ENCODE results near the gene LAMB3. TPM values are rescaled to one million over a fixed set of nuclear protein-coding genes. Genes with fewer than 3 reads are reported as not detected.

Gene LAMB3
- total RNA-seq, 1 experiment from 2014 or later: 0.28 TPM

DNA sequence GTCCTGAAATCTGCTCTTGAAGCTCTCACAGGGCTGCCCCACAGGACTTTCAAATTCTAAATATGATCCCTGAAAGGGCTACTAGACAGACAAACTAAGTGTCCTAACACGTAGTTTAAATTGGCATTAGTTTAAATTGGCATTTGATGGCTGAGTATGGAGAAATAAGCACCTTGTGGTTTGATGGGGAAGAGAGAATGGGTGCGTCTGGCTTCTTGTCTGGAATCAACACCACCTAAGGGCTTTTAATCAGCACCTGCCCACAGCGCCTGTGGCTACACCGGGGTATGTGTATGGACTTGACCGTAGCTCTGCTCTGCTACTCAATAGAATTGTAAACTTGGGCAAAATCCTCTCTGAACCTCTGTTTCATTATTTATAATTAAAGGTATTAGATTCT, 5.7 kb upstream of the LAMB3 start:
- Histone ChIP-seq H3K4ac (ENCODE audit: low read depth, low read length) (no peak overlapping the region), H3K27ac (ENCODE audit: insufficient read length, low read depth, low read length) (no peak overlapping the region), H4K91ac (ENCODE audit: insufficient read length, low read depth, low read length) (no peak overlapping the region), H3K9ac (ENCODE audit: extremely low read depth, insufficient read length, low read length) (no peak overlapping the region), H2BK15ac (ENCODE audit: low read depth, low read length) (no peak overlapping the region), H3K9me3 (ENCODE audit: control insufficient read depth, low read depth, low read length) (no peaks in the 10 kb centered on the region), H2BK5ac (ENCODE audit: insufficient read length, low read length) (no peak overlapping the region), H2AK5ac (ENCODE audit: insufficient read length, low read length) (no peak overlapping the region), H2BK12ac (ENCODE audit: insufficient read length, low read depth, low read length) (no peak overlapping the region), H3K23me2 (ENCODE audit: insufficient read length, low read depth, low read length, poor library complexity, severe bottlenecking) (no peaks in the 10 kb centered on the region), H2BK20ac (ENCODE audit: low read depth, low read length, poor library complexity, severe bottlenecking) (no peak overlapping the region), H3T11ph (ENCODE audit: low read length) (no peak overlapping the region), H3K23ac (ENCODE audit: insufficient read length, low read depth, low read length) (no peak overlapping the region), H3K4me1 (ENCODE audit: insufficient read depth, low read length) (no peaks in the 10 kb centered on the region), H3K18ac (ENCODE audit: insufficient read length, low read depth, low read length) (no peak overlapping the region), H2AFZ (ENCODE audit: low read length) (no peak overlapping the region), H3K79me1 (ENCODE audit: insufficient read depth, low read depth, low read length, poor library complexity, severe bottlenecking) (no peaks in the 10 kb centered on the region), H3K27me3 (ENCODE audit: insufficient read depth, low read length) (no peaks in the 10 kb centered on the region), H2BK120ac (ENCODE audit: low read depth, low read length, poor library complexity, severe bottlenecking) (no peak overlapping the region), H4K5ac (ENCODE audit: insufficient read length, low read depth, low read length) (no peak overlapping the region), H3K4me2 (ENCODE audit: insufficient read depth, insufficient read length, low read length) (no peak overlapping the region), H3K14ac (ENCODE audit: insufficient read depth, low read length) (no peak overlapping the region), H4K8ac (replicated peaks; ENCODE audit: insufficient read length, low read depth, low read length) (no peak overlapping the region), H3K56ac (ENCODE audit: insufficient read length, low read depth, low read length) (no peak overlapping the region), H4K20me1 (ENCODE audit: control insufficient read depth, insufficient read depth, insufficient read length) (no peaks in the 10 kb centered on the region), H3K79me2 (ENCODE audit: insufficient read depth, low read length) (no peaks in the 10 kb centered on the region)
- Mint-ChIP-seq H3K27ac (no peak overlapping the region), H3K4me1 (peaks cover 15 to 29% of the 10 kb centered on the region in 2 experiments), H3K9me3 (no peaks in the 10 kb centered on the region), H3K27me3 (ENCODE audit: low read depth) (peaks cover 5% of the 10 kb centered on the region), H3K36me3 (ENCODE audit: insufficient read depth in 1 of 3, low read depth in 3 of 3) (no peaks in the 10 kb centered on the region), H3K4me3 (no peak overlapping the region)
- DNase-seq: no peak
- TF ChIP-seq, protein P1, sequence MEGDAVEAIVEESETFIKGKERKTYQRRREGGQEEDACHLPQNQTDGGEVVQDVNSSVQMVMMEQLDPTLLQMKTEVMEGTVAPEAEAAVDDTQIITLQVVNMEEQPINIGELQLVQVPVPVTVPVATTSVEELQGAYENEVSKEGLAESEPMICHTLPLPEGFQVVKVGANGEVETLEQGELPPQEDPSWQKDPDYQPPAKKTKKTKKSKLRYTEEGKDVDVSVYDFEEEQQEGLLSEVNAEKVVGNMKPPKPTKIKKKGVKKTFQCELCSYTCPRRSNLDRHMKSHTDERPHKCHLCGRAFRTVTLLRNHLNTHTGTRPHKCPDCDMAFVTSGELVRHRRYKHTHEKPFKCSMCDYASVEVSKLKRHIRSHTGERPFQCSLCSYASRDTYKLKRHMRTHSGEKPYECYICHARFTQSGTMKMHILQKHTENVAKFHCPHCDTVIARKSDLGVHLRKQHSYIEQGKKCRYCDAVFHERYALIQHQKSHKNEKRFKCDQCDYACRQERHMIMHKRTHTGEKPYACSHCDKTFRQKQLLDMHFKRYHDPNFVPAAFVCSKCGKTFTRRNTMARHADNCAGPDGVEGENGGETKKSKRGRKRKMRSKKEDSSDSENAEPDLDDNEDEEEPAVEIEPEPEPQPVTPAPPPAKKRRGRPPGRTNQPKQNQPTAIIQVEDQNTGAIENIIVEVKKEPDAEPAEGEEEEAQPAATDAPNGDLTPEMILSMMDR (conservative IDR thresholded peaks at IDR 0.05): no peak
- no CpG with 5 or more reads among the region's 5 CpGs for WGBS (ENCODE audit: extremely low coverage, insufficient read length, low lambda C conversion rate)
